Measurements from ENCODE around the gene GSTA2. TPM values are rescaled to one million over a fixed set of nuclear protein-coding genes. Genes with fewer than 3 reads are reported as not detected.
"Not testable (repeated sequence)": the region's sequence is repeated elsewhere in the genome, so short reads cannot be mapped to it uniquely, and the experiment has no call there.

The GSTA2 gene
- total RNA-seq (2021) (not detected in 2 replicates), Bru-seq, nascent RNA (not detected), BruChase-seq, experiment 1, labeled RNA remaining after a 2-hour chase (not detected), BruChase-seq, experiment 2, labeled RNA remaining after a 6-hour chase (not detected)
- long read RNA-seq: 0 reads

GRCh38 chr6:52763322-52763916 is at the start of gene GSTA2:
Gene GSTA2 (minus strand): TSS chr6:52763475. CDS start chr6:52757947, 5,528 bp downstream.
- H3K36me3 ChIP-seq (ENCODE audit: low read depth); BruUV-seq (replicated peaks); H4K20me1 ChIP-seq (ENCODE audit: insufficient read depth); H3K4me1 ChIP-seq (replicated peaks; ENCODE audit: insufficient read depth); H3F3A ChIP-seq (ENCODE audit: insufficient read depth, low read depth); H3K79me2 ChIP-seq (ENCODE audit: low read depth); H3K9me3 ChIP-seq (ENCODE audit: insufficient read depth, low read depth); H3K9me2 ChIP-seq (ENCODE audit: insufficient read depth); POLR2A ChIA-PET (ENCODE audit: unreplicated experiment); H3K27ac ChIP-seq; DNase-seq; intact Hi-C loops (cut with micrococcal nuclease; ENCODE audit: unreplicated experiment); H2AFZ ChIP-seq; H3K4me3 ChIP-seq; CTCF ChIA-PET; H3K27me3 ChIP-seq (ENCODE audit: insufficient read depth, low read depth); H3K4me2 ChIP-seq: not testable (repeated sequence)

GRCh38 chr6:52809777-52810176 is 46.5 kb upstream of the GSTA2 start:
- H3K9me3 ChIP-seq (ENCODE audit: insufficient read depth, low read depth); H3K79me2 ChIP-seq (ENCODE audit: low read depth); H3K36me3 ChIP-seq (ENCODE audit: low read depth); H4K20me1 ChIP-seq (ENCODE audit: insufficient read depth); H3K9me2 ChIP-seq (ENCODE audit: insufficient read depth); CTCF ChIA-PET; H3F3A ChIP-seq (ENCODE audit: insufficient read depth, low read depth); H3K27ac ChIP-seq; H3K4me2 ChIP-seq; H2AFZ ChIP-seq; POLR2A ChIA-PET (ENCODE audit: unreplicated experiment); H3K27me3 ChIP-seq (ENCODE audit: insufficient read depth, low read depth); BruUV-seq (replicated peaks); DNase-seq; H3K4me1 ChIP-seq (replicated peaks; ENCODE audit: insufficient read depth); H3K4me3 ChIP-seq: not testable (repeated sequence)
- intact Hi-C loops (cut with micrococcal nuclease; ENCODE audit: unreplicated experiment): loop anchor here (10.0 kb wide), 1 partner anchor 85 kb away; no protein-coding TSS in a partner anchor

GRCh38 chr6:52808660-52809059 is 45.4 kb upstream of the GSTA2 start:
- CTCF ChIA-PET: no interaction called here
- Histone ChIP-seq H3K27ac (no peak overlapping the region), H4K20me1 (ENCODE audit: insufficient read depth) (no peaks in the 10 kb centered on the region), H3K9me3 (ENCODE audit: insufficient read depth, low read depth) (no peaks in the 10 kb centered on the region), H3K4me2 (no peak overlapping the region), H2AFZ (no peak overlapping the region), H3K79me2 (ENCODE audit: low read depth) (no peaks in the 10 kb centered on the region), H3K36me3 (ENCODE audit: low read depth) (no peaks in the 10 kb centered on the region), H3K4me1 (replicated peaks; ENCODE audit: insufficient read depth) (no peaks in the 10 kb centered on the region), H3F3A (ENCODE audit: insufficient read depth, low read depth) (no peaks in the 10 kb centered on the region), H3K4me3 (no peak overlapping the region), H3K9me2 (ENCODE audit: insufficient read depth) (no peaks in the 10 kb centered on the region), H3K27me3 (ENCODE audit: insufficient read depth, low read depth) (no peaks in the 10 kb centered on the region)
- POLR2A ChIA-PET (ENCODE audit: unreplicated experiment): no interaction called here
- no peak for TF ChIP-seq EZH2 (IDR thresholded peaks at IDR 0.05; ENCODE audit: low read depth)
- no peak for TF ChIP-seq CTCF (conservative IDR thresholded peaks at IDR 0.05)
- no TSS peak for BruUV-seq (replicated peaks)
- intact Hi-C loops (cut with micrococcal nuclease; ENCODE audit: unreplicated experiment): no loop called here
- no peak for DNase-seq

GRCh38 chr6:52803668-52804255 is 40.5 kb upstream of the GSTA2 start, which contains the start of gene GSTA1:
Gene GSTA1 (minus strand): TSS chr6:52803816. CDS start chr6:52799267, 4,549 bp downstream.
- H3F3A ChIP-seq (ENCODE audit: insufficient read depth, low read depth); H3K4me3 ChIP-seq; H3K9me2 ChIP-seq (ENCODE audit: insufficient read depth); H3K4me2 ChIP-seq; H2AFZ ChIP-seq; DNase-seq; H3K36me3 ChIP-seq (ENCODE audit: low read depth); H3K4me1 ChIP-seq (replicated peaks; ENCODE audit: insufficient read depth); POLR2A ChIA-PET (ENCODE audit: unreplicated experiment); H3K9me3 ChIP-seq (ENCODE audit: insufficient read depth, low read depth); H3K79me2 ChIP-seq (ENCODE audit: low read depth); H3K27ac ChIP-seq; intact Hi-C loops (cut with micrococcal nuclease; ENCODE audit: unreplicated experiment); BruUV-seq (replicated peaks); CTCF ChIA-PET; H4K20me1 ChIP-seq (ENCODE audit: insufficient read depth); H3K27me3 ChIP-seq (ENCODE audit: insufficient read depth, low read depth): not testable (repeated sequence)

Data from PC-9 (cell line).